ENCODE data around the gene CARMIL1.
"Not testable (repeated sequence)": the region's sequence is repeated elsewhere in the genome, so short reads cannot be mapped to it uniquely, and the experiment has no call there.

CARMIL1 gene

GRCh38 chr6:25297039-25297441, 17.9 kb downstream of the CARMIL1 start:
- no peak for TF ChIP-seq L3MBTL2 (conservative IDR thresholded peaks at IDR 0.05)
- no peak for TF ChIP-seq FOXM1 (IDR thresholded peaks at IDR 0.05; ENCODE audit: borderline replicate concordance)
- TF ChIP-seq PKNOX1 (IDR thresholded peaks at IDR 0.05) = no peak
- no peak for TF ChIP-seq ARNT (IDR thresholded peaks at IDR 0.05)
- TF ChIP-seq SP1 (IDR thresholded peaks at IDR 0.05) = no peak
- no peak for TF ChIP-seq FOXA1 (IDR thresholded peaks at IDR 0.05)
- no peak for TF ChIP-seq LEF1 (IDR thresholded peaks at IDR 0.05; ENCODE audit: borderline replicate concordance)
- TF ChIP-seq FOXK2 (IDR thresholded peaks at IDR 0.05) = no peak
- TF ChIP-seq ZNF384 (IDR thresholded peaks at IDR 0.05) = no peak
- TF ChIP-seq HDGF (IDR thresholded peaks at IDR 0.05; ENCODE audit: borderline replicate concordance) = no peak
- no peak for TF ChIP-seq NFRKB (IDR thresholded peaks at IDR 0.05)
- TF ChIP-seq SUZ12 (IDR thresholded peaks at IDR 0.05) = no peak
- no peak for TF ChIP-seq TARDBP (IDR thresholded peaks at IDR 0.05)
- no peak for TF ChIP-seq CTBP1 (IDR thresholded peaks at IDR 0.05; ENCODE audit: borderline replicate concordance)
- TF ChIP-seq ELF4 (IDR thresholded peaks at IDR 0.05) = no peak
- TF ChIP-seq BHLHE40 (IDR thresholded peaks at IDR 0.05; ENCODE audit: borderline replicate concordance) = no peak
- no peak for DNase-seq (ENCODE audit: extremely low spot score)
- ChIA-PET POLR2A (no interaction called here), CTCF (no interaction called here)

DNA sequence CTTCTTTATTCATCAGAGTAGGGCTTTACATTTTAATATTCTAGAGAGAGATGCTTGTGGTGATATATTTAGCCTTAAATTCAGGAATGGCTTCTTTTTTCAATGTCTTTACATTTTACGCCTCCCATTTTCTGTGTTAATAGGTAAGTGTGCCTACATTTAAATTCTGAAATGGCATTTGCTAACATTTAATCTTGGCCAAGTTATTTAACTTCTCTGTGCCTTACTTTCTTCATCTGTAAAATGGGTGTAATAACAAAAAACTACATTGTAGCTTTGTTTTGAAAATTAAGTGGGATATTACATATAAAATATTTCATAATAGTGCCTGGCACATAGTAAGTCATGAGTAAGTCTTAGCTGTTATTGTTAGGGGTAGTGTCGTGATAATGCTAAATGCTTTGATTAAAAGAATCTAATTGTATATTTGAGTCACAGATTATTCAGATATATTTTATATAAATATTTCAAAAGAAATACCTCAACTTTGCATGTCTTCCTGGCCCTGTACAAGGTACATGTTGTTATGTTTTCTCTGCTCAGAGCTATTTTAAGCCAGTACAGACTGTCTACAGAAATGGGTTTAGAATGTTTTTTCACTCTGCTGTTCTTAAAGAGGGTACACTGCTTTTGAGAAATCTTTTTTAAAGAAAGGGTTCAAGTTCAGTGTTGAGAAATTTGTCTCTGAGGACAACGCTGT, 18.8 kb downstream of the CARMIL1 start:
- CTCF ChIA-PET = no interaction called here
- POLR2A ChIA-PET = no interaction called here
- TF ChIP-seq FOXA1 (IDR thresholded peaks at IDR 0.05) (no peak), CTBP1 (IDR thresholded peaks at IDR 0.05; ENCODE audit: borderline replicate concordance) (no peak), PKNOX1 (IDR thresholded peaks at IDR 0.05) (no peak), HDGF (IDR thresholded peaks at IDR 0.05; ENCODE audit: borderline replicate concordance) (no peak), BHLHE40 (IDR thresholded peaks at IDR 0.05; ENCODE audit: borderline replicate concordance) (no peak), FOXM1 (IDR thresholded peaks at IDR 0.05; ENCODE audit: borderline replicate concordance) (no peak), L3MBTL2 (conservative IDR thresholded peaks at IDR 0.05) (no peak), SP1 (IDR thresholded peaks at IDR 0.05) (no peak), NFRKB (IDR thresholded peaks at IDR 0.05) (no peak), ELF4 (IDR thresholded peaks at IDR 0.05) (no peak), ZNF384 (IDR thresholded peaks at IDR 0.05) (no peak), SUZ12 (IDR thresholded peaks at IDR 0.05) (no peak), LEF1 (IDR thresholded peaks at IDR 0.05; ENCODE audit: borderline replicate concordance) (no peak), TARDBP (IDR thresholded peaks at IDR 0.05) (no peak), FOXK2 (IDR thresholded peaks at IDR 0.05) (no peak), ARNT (IDR thresholded peaks at IDR 0.05) (no peak)
- no peak for DNase-seq (ENCODE audit: extremely low spot score)

DNA sequence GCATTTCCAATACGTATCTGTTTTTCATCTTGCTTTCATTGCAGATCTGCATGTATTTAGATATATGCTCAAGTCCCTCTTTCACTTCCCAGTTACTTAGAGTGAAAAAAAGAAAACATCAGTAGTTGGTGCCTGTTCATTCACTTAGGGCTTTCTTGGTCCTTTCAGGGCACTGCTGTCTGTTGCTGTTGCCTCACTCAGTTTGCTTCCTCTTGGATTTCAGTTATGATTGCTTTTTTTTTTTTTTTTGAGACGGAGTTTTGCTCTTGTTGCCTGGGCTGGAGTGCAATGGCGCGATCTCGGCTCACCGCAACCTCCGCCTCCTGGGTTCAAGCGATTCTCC, 19.3 kb downstream of the CARMIL1 start:
- POLR2A ChIA-PET; CTCF ChIA-PET; DNase-seq (ENCODE audit: extremely low spot score): not testable (repeated sequence)

GRCh38 chr6:25301362-25301761, 22.2 kb downstream of the CARMIL1 start:
- ChIA-PET CTCF (interaction anchor here (1.7 kb wide), 1 partner anchor 36 kb away, joined by 4 read pairs; no protein-coding TSS in a partner anchor), POLR2A (no interaction called here)
- no peak for DNase-seq (ENCODE audit: extremely low spot score)
- TF ChIP-seq SP1 (IDR thresholded peaks at IDR 0.05) (no peak), SUZ12 (IDR thresholded peaks at IDR 0.05) (no peak), FOXA1 (IDR thresholded peaks at IDR 0.05) (no peak), LEF1 (IDR thresholded peaks at IDR 0.05; ENCODE audit: borderline replicate concordance) (no peak), CTBP1 (IDR thresholded peaks at IDR 0.05; ENCODE audit: borderline replicate concordance) (no peak), ELF4 (IDR thresholded peaks at IDR 0.05) (no peak), ARNT (IDR thresholded peaks at IDR 0.05) (no peak), FOXM1 (IDR thresholded peaks at IDR 0.05; ENCODE audit: borderline replicate concordance) (no peak)

GRCh38 chr6:25302151-25302550, 23.0 kb downstream of the CARMIL1 start:
- DNase-seq (ENCODE audit: extremely low spot score) = no peak
- no peak for TF ChIP-seq ELF4 (IDR thresholded peaks at IDR 0.05)
- no peak for TF ChIP-seq BHLHE40 (IDR thresholded peaks at IDR 0.05; ENCODE audit: borderline replicate concordance)
- TF ChIP-seq L3MBTL2 (conservative IDR thresholded peaks at IDR 0.05) = no peak
- TF ChIP-seq TARDBP (IDR thresholded peaks at IDR 0.05) = no peak
- CTCF ChIA-PET = interaction anchor here (1.7 kb wide), 1 partner anchor 35 kb away, joined by 4 read pairs; no protein-coding TSS in a partner anchor
- POLR2A ChIA-PET = no interaction called here

- POLR2A ChIA-PET = no interaction called here
- CTCF ChIA-PET = no interaction called here
- no peak for TF ChIP-seq CTBP1 (IDR thresholded peaks at IDR 0.05; ENCODE audit: borderline replicate concordance)
- TF ChIP-seq SUZ12 (IDR thresholded peaks at IDR 0.05) = no peak
- no peak for TF ChIP-seq TARDBP (IDR thresholded peaks at IDR 0.05)
- TF ChIP-seq PKNOX1 (IDR thresholded peaks at IDR 0.05) = peak; percentile 57; the same call in 1 of the 2 replicates
- TF ChIP-seq ZNF384 (IDR thresholded peaks at IDR 0.05) = no peak
- no peak for TF ChIP-seq L3MBTL2 (conservative IDR thresholded peaks at IDR 0.05)
- no peak for TF ChIP-seq LEF1 (IDR thresholded peaks at IDR 0.05; ENCODE audit: borderline replicate concordance)
- no peak for DNase-seq (ENCODE audit: extremely low spot score)
Observed at GRCh38 chr6:25302677-25303128, 23.5 kb downstream of the CARMIL1 start.

DNA sequence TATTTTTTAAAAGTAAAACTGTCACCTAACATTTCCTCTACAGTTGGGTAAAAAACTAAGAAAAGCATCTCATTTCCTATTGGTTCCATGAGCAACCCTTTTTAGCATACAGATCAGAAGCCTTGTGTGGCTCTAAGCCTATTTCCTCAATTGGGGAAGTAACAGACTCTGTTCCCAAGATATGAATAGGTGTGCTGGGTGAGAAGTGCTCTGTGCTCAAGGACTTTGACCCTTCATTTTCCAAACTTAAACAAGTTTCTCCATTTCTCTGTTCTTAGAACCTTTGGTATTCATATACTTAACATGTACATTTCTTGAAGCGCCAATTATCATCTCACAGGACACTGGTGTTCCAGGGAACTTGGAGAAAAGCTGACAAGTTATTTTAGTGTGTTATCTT, 24.1 kb downstream of the CARMIL1 start:
- POLR2A ChIA-PET = no interaction called here
- CTCF ChIA-PET = no interaction called here
- TF ChIP-seq FOXA1 (IDR thresholded peaks at IDR 0.05) = no peak
- no peak for TF ChIP-seq BHLHE40 (IDR thresholded peaks at IDR 0.05; ENCODE audit: borderline replicate concordance)
- TF ChIP-seq TARDBP (IDR thresholded peaks at IDR 0.05) = no peak
- no peak for TF ChIP-seq PKNOX1 (IDR thresholded peaks at IDR 0.05)
- no peak for TF ChIP-seq FOXK2 (IDR thresholded peaks at IDR 0.05)
- no peak for TF ChIP-seq SP1 (IDR thresholded peaks at IDR 0.05)
- TF ChIP-seq HDGF (IDR thresholded peaks at IDR 0.05; ENCODE audit: borderline replicate concordance) = no peak
- no peak for TF ChIP-seq FOXM1 (IDR thresholded peaks at IDR 0.05; ENCODE audit: borderline replicate concordance)
- TF ChIP-seq NFRKB (IDR thresholded peaks at IDR 0.05) = no peak
- no peak for TF ChIP-seq CTBP1 (IDR thresholded peaks at IDR 0.05; ENCODE audit: borderline replicate concordance)
- no peak for TF ChIP-seq ZNF384 (IDR thresholded peaks at IDR 0.05)
- TF ChIP-seq ELF4 (IDR thresholded peaks at IDR 0.05) = no peak
- TF ChIP-seq L3MBTL2 (conservative IDR thresholded peaks at IDR 0.05) = no peak
- DNase-seq (ENCODE audit: extremely low spot score) = no peak

Measured in HEK293T (cell line).